ENCODE results near the gene GPSM1.

GPSM1 gene

GRCh38 chr9:136377341-136378169, 50.2 kb downstream of the GPSM1 start:
- DNase-seq (ENCODE audit: low spot score): no peak

GRCh38 chr9:136378170-136379002, 51.0 kb downstream of the GPSM1 start:
- no peak for DNase-seq (ENCODE audit: low spot score)

GRCh38 chr9:136379003-136379287, 51.6 kb downstream of the GPSM1 start:
- DNase-seq (ENCODE audit: low spot score): no peak

- DNase-seq (ENCODE audit: low spot score): no peak
These were observed 52.1 kb downstream of the GPSM1 start for GRCh38 chr9:136379401-136379800.

- DNase-seq (ENCODE audit: low spot score): no peak
These were observed 52.6 kb downstream of the GPSM1 start for GRCh38 chr9:136379891-136380290.

GRCh38 chr9:136380381-136380780, 53.0 kb downstream of the GPSM1 start:
- DNase-seq (ENCODE audit: low spot score): no peak

GRCh38 chr9:136381311-136381710, 54.0 kb downstream of the GPSM1 start:
- no peak for DNase-seq (ENCODE audit: low spot score)

- no peak for DNase-seq (ENCODE audit: low spot score)
These were observed 54.7 kb downstream of the GPSM1 start for GRCh38 chr9:136381966-136382513.

GRCh38 chr9:136383436-136383835, 56.1 kb downstream of the GPSM1 start:
- DNase-seq (ENCODE audit: low spot score): no peak

GRCh38 chr9:136385015-136385414, 57.7 kb downstream of the GPSM1 start:
- DNase-seq (ENCODE audit: low spot score): no peak

GRCh38 chr9:136386018-136386417, 58.7 kb downstream of the GPSM1 start:
- no peak for DNase-seq (ENCODE audit: low spot score)

GRCh38 chr9:136387217-136387616, 59.9 kb downstream of the GPSM1 start:
- DNase-seq (ENCODE audit: low spot score): no peak

GRCh38 chr9:136389396-136389795, 62.1 kb downstream of the GPSM1 start:
- no peak for DNase-seq (ENCODE audit: low spot score)

GRCh38 chr9:136391737-136392537, 64.6 kb downstream of the GPSM1 start:
- DNase-seq (ENCODE audit: low spot score): no peak

- no peak for DNase-seq (ENCODE audit: low spot score)
These were observed 65.5 kb downstream of the GPSM1 start for GRCh38 chr9:136392538-136393449.

GRCh38 chr9:136393531-136393930, 66.2 kb downstream of the GPSM1 start:
- no peak for DNase-seq (ENCODE audit: low spot score)

- DNase-seq (ENCODE audit: low spot score): peak; percentile 20
These were observed 67.1 kb downstream of the GPSM1 start for GRCh38 chr9:136394312-136395019.

GRCh38 chr9:136395020-136395340, 67.6 kb downstream of the GPSM1 start:
- DNase-seq (ENCODE audit: low spot score): no peak

GRCh38 chr9:136395345-136396218, 68.2 kb downstream of the GPSM1 start:
- no peak for DNase-seq (ENCODE audit: low spot score)

GRCh38 chr9:136396219-136396515, 68.8 kb downstream of the GPSM1 start:
- no peak for DNase-seq (ENCODE audit: low spot score)
